NCI-H1694 treated with DMSO at 0.1 percent for 48 hours (cell line): ENCODE data around the gene TRAF2.

ENCODE experiments used
- DNase-seq: peaks from one replicate; lab custom pipeline; 2025; lab: John Stamatoyannopoulos, UW

TRAF2 gene

DNA sequence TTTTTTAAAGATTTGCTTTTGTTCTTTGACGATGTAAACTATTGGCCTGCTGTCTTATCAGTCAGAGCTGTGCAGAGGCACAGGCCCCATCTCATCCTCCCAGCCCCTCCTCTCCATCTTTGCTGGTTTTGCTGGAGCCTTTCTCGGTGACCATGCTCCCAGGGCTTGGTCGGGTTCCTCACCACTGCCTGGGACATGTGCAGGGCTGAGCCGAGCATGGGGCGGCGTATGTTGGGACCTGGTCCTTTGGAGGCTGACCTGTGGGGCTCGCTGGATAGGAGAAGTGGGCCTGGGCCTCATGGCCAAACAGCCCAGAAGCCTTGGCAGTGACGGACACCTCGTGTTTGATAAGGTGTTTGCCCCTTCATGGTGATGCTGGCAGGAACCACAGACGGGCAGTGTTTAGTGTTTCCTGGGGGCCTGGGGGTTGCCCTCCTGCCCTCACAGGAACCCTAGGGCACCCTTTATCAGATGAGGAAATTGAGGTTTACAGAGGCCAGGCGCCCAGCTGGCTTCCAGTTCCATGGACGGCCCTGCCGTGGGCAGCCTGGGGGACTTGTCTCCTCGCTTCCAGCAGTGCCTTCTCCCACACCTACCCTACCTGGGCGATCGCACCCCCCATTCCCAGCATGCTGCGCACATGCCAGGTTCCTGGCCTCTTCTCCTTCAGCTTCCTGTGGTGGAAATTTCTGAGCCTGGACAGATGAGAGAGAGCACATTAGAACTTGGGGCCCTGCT lies 27.6 kb downstream of the TRAF2 start:
- no peak for DNase-seq

GRCh38 chr9:136915632-136916329 lies 29.5 kb downstream of the TRAF2 start:
- DNase-seq, result no peak

DNA sequence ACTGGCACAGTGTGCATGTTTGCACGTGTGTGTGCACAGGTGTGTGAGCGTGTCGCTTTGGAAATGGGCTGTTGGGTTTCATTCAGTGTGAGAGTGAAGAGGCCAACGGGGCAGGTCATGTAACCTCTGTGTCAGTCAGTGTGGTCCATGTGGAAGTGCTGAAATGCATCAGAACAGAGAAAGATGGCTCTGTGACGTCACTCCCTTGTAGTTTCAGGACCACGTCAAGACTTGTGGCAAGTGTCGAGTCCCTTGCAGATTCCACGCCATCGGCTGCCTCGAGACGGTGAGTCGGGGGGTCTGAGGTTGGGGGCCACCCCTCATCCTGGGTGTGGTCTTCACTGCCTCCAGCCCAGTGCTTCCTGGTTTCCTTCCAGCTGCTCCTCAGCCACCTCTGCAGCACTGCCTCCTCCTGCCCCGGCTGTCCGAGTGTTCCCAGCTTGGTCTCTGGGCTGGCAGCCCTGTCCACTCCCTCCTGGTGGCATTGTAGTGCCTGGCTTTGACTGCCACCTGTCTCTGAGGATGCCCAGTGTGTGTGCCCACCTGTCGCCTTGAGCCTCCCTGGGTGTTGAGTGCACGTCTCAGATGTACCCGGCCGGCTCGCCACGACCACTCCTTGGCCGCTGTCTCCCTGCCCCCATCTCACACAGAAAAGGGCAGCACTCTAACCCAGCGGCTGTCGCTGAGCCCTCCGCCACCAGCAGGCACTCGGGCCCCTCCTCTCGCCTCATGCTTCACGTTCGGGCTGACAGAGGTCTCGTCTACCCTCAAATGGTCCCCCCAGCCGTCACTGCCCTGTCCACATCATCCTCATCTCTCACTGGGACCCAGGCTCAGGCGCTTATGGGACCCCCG lies 30.2 kb downstream of the TRAF2 start:
- no peak for DNase-seq

DNA sequence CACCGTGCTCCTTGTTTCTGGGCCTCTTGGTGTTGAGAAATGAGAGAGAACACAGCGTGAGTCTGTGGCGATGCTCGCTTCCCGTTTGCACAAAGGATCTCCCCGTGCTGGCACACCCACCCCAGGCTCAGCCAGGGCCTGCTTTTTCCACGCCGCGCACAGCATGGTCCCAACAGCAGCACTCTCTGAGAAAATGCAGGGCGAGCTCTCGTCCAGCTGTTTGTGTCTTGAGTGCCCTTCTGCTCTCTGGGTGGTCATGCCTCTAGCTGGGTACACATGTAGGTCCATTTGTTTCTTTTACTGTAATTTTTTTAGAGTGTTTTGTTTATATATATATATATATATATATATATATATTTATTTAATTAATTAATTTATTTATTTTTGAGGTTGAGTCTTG lies 31.6 kb downstream of the TRAF2 start:
- DNase-seq, result no peak

GRCh38 chr9:136920069-136920468 lies 33.8 kb downstream of the TRAF2 start:
- DNase-seq, result no peak

DNA sequence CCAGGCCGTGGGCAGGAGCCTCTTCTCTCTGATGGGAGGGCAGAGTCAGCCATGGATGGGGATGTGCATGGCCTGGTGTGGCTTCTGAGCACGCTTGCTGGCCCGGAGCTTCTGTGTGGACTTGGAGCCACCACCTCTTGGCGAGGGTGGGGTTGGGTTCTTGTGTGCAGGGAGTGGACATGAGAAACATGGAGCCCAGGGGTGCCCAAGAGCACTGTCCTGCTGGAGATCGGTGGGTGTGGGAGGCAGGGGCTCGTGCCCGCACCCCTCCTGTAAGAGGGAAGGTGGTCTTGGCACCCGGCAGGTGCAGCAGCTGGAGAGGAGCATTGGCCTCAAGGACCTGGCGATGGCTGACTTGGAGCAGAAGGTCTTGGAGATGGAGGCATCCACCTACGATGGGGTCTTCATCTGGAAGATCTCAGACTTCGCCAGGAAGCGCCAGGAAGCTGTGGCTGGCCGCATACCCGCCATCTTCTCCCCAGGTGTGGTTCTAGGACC lies 34.5 kb downstream of the TRAF2 start:
- no peak for DNase-seq

DNA sequence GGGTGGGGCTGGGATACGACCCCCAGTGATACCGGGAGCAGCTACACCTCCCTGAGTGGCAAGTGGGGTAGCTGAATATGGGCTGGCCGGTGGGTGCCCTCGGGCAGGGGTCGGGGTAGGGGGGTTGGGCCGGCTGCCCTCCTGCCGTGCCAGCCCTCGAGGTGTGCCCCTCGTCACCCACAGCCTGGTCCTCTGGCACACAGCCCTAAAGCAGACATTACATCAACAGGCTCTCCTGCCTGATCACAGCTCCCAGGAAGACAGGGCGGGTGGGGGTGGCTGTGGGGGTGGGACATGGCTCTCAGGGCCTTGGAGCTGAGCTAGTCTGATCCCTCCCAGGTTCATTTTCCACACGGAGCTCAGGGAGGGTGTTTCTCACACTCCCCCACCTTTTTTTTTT lies 35.0 kb downstream of the TRAF2 start:
- no peak for DNase-seq

- no peak for DNase-seq
These were observed 35.4 kb downstream of the TRAF2 start for GRCh38 chr9:136921718-136922117.

DNA sequence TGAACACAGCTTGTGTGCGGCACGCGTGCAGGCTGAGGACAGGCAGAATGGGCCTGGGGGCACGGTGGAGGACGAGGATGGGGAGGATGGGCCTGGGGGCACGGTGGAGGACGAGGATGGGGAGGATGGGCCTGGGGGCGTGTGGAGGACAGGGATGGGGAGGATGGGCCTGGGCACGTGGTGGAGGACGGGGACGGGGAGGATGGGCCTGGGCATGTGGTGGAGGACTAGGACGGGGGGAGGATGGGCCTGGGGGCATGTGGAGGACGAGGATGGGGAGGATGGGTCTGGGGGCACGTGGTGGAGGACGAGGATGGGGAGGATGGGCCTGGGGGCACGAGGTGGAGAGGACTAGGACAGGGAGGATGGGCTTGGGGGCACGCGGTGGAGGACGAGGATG lies 36.2 kb downstream of the TRAF2 start:
- no peak for DNase-seq

DNA sequence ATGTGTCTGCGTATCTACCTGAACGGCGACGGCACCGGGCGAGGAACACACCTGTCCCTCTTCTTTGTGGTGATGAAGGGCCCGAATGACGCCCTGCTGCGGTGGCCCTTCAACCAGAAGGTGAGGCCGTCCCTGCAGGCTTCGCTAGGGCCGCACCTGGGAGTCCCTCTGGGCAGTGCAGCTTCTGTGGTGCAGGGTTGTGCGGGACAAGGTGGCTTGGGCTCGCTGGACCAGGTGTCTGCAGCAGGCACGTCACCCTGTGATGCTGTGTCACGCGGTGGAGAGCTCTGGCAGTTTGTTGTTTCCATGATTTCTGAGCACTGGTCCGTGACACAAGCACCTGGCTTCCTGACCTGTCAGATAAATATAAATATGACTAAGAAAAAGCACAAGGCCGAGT lies 37.6 kb downstream of the TRAF2 start:
- no peak for DNase-seq

DNA sequence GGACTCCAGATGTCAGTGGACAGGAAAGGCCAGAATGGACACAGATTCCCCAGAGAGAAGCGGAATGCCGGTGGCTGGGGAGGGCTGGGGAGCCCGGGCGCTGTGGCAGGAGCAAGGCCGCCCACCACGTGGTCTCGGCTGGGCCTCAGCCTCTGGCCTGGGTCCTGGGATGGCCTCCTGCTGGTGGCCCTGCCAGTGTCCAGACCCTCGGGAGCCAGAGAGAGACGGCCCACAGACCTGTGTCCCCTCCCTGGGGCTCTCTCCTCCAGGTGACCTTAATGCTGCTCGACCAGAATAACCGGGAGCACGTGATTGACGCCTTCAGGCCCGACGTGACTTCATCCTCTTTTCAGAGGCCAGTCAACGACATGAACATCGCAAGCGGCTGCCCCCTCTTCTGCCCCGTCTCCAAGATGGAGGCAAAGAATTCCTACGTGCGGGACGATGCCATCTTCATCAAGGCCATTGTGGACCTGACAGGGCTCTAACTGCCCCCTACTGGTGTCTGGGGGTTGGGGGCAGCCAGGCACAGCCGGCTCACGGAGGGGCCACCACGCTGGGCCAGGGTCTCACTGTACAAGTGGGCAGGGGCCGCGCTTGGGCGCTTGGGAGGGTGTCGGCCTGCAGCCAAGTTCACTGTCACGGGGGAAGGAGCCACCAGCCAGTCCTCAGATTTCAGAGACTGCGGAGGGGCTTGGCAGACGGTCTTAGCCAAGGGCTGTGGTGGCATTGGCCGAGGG lies 39.3 kb downstream of the TRAF2 start:
- DNase-seq, result no peak

GRCh38 chr9:136926154-136926704 lies 39.9 kb downstream of the TRAF2 start:
- no peak for DNase-seq

DNA sequence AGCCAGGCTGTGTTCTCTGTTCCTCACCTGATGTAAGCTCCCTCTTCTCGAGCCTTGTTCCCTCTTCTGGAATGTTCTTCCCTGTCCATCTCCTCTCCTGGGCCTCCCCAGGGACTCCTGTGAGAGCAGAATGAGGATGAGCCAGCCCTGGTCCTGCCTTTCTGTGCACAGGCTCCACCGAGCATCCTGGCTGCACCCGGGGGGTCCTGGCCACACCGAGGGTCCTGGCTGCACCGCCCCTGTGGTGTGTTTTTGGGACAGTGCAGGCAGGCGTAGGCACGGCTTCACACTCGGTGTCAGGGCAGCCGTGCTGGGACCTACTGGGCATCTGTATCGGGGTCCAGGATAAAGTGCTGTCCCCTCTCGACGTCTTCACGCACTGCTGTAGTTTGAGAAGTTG lies 40.4 kb downstream of the TRAF2 start:
- DNase-seq, result no peak

DNA sequence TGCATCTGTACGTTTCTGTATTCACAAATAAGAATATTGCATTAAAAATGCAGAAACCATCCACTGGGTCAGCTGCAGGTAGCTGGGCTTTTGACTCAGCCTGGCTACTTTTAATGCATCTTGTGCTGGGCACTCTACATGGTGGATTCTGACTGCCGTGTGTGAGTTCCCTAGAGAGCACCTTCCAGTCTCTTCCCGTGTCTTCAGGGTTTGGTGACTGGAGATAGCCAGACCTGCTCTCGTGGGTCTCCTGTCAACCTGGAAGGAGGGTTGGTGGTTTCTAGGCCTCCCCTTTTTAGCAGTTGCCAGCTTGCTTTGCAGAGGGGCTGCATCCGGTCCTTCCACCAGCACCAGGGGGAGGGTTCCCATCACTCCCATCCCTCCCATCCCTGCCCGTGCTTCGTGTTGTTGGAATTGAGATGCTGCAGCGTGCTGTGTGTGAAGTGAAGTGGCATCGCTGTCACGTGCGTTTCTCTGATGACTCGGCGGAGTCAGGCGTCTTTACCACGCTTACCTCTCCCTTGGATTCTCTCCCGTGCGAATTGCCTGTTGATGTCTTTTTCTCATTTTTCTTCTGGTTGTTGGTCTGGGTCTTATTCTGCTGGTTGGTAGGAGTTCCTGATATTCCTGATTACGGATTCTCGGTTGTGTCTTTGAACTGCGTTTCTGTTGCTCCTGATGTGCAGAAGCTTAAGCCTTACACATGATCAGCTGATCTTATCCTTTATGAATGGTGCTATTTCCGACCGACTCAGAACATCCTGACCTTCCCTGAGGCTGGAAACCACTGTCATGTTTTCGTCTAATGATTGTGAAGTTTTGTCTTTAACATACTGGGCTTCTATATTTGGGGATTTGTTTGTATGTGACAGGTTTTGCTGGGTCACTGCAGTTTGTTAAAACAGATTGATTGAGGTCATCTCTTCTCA lies 41.3 kb downstream of the TRAF2 start:
- DNase-seq, result no peak

GRCh38 chr9:136928591-136928990 lies 42.3 kb downstream of the TRAF2 start:
- DNase-seq, result no peak

DNA sequence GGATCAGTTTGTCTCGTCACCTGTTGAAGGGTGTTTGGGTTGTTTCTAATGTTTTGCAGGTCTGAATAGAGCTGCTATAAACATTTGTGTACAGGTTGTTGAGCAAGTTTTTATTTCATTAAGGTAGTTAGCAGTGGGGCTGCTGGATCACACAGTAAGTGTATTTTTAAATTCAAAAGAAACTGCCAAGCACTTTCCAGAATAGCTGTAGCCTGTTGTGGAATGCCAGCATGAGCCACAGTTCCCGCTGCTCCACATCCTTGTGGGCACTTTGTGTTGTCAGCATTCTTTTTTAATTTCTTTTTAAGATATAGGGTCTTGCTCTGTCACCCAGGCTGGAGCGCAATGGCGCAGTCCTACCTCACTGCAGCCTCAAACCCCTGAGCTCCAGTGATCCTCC lies 43.7 kb downstream of the TRAF2 start:
- DNase-seq, result no peak

- no peak for DNase-seq
These were observed 45.4 kb downstream of the TRAF2 start for GRCh38 chr9:136931611-136932130.

DNA sequence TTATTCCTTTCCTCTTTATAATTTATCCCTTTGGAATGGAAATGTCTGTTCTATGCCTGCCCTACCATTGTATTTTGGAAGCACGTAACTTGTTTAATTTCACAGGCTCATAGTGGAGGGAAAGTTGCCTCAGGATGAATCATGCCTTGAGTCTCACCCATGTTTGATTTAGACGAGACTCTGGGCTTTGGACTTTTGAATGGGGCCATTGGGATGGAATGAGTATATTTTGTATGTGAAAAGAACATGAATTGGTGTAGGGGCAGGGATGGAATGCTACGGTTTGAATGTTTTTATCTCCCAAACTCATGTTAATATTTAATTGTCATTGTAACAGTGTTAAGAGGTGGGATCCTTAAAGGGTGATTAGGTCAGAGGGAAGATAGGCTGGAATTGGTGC lies 48.0 kb downstream of the TRAF2 start:
- no peak for DNase-seq

DNA sequence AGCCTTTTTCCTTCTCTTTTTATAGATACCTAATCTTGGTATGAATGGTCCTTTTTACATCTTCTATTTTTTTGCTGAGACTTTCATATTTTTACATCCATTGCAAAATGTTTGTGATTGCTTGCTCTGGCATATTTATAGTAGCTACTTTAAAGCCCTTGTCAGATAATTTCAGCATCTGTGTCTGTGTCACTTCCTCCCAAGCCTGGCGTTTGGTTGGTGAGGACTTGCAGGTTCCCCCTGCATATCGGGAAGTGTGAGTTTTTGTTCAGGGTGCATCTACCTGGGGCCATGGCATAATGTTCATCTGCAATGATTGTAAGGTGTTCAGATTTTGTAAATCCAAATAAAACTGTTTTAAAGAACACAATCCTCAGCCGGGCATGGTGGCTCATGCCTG lies 49.3 kb downstream of the TRAF2 start:
- no peak for DNase-seq

GRCh38 chr9:136936645-136937170 lies 50.4 kb downstream of the TRAF2 start:
- DNase-seq, result no peak
